Vagina (tissue), 2 donors: ENCODE results near the gene SPAG6. TPM values are rescaled to one million over a fixed set of nuclear protein-coding genes. Genes with fewer than 3 reads are reported as not detected.
A peak's percentile ranks its signal among the peaks of the same experiment; 100 is the strongest.

Source experiments
- DNase-seq, 2 donors: peaks; one replicate each; pipeline ENCODE4 v3.0.0-alpha.2; 2017; ENCODE audit errors: extremely low spot score in 2 of 2
- H3K27ac ChIP-seq: fragments of 200-600 bp; sonication (generic); one replicate; pipeline ENCODE4 v1.5.1; 2019
- H3K27me3 ChIP-seq: fragments of 200-600 bp; sonication (generic); one replicate; pipeline ENCODE4 v1.5.1; 2019
- H3K36me3 ChIP-seq, 2 donors: fragments of 200-600 bp; sonication (generic); one replicate each; pipeline ENCODE4 v1.5.1; 2017 to 2019
- H3K4me1 ChIP-seq: fragments of 200-600 bp; sonication (generic); one replicate; pipeline ENCODE4 v1.5.1; 2019
- H3K4me3 ChIP-seq, 2 donors: fragments of 200-600 bp; sonication (generic); 1 replicate in 1 of 2; 2 replicates in 1 of 2; pipeline ENCODE4 v1.5.1; 2016 to 2019
- H3K9me3 ChIP-seq: fragments of 200-600 bp; sonication (generic); one replicate; pipeline ENCODE4 v1.5.1; 2019
- CTCF ChIP-seq, 3 experiments: fragments of 450-650 bp in 2 of 3; fragments of 200-600 bp in 1 of 3; sonication (generic) in 1 of 3; IDR thresholded peaks; one replicate each; pipeline ENCODE4 v1.5.1; 2017 to 2019; ENCODE audit warnings: antibody characterized with exemption in 3 of 3, mild to moderate bottlenecking in 2 of 3, moderate library complexity in 2 of 3
- POLR2A ChIP-seq, 2 donors: fragments of 450-650 bp; IDR thresholded peaks; one replicate each; pipeline ENCODE4 v1.6.1; 2017; ENCODE audit warnings: antibody characterized with exemption in 2 of 2, mild to moderate bottlenecking in 2 of 2, moderate library complexity in 2 of 2
- POLR2AphosphoS5 ChIP-seq, 2 donors: sonication (generic); formaldehyde crosslinking; IDR thresholded peaks; one replicate each; pipeline ENCODE4 v1.9.0; 2017; ENCODE audit warnings: antibody characterized with exemption in 2 of 2, mild to moderate bottlenecking in 2 of 2, low read depth in 1 of 2; ENCODE audit not compliant: insufficient read depth in 1 of 2
- intact Hi-C: fragments of 100-400 bp; cut with DNase I; formaldehyde crosslinking; loops from one replicate; pipeline ENCODE4 v1.15.1; 2023
- total RNA-seq: library from RNA; depleted of rRNA; stranded (reverse); fragments of >200 nt; gene quantifications from one replicate; pipeline ENCODE4 v1.2.3, GENCODE V29; 2016

Gene SPAG6
- total RNA-seq, 1 donor from 2014 or later = not detected

GRCh38 chr10:22333167-22333974 is 11.9 kb upstream of the SPAG6 start:
- Histone ChIP-seq H3K27ac (no peak overlapping the region), H3K36me3 (peaks cover 0 to 17% of the 10 kb centered on the region in 2 donors), H3K27me3 (peaks cover 36% of the 10 kb centered on the region), H3K4me3 (no peak overlapping the region), H3K4me1 (peaks cover 30% of the 10 kb centered on the region), H3K9me3 (no peaks in the 10 kb centered on the region)
- DNase-seq = no peak
- TF ChIP-seq CTCF (IDR thresholded peaks at IDR 0.05) = no peak
- intact Hi-C loops = no loop called here

- intact Hi-C loops = no loop called here
- no peak for TF ChIP-seq POLR2AphosphoS5 (IDR thresholded peaks at IDR 0.05; ENCODE audit: insufficient read depth in 1 of 2, low read depth in 1 of 2)
- TF ChIP-seq CTCF (IDR thresholded peaks at IDR 0.05) = no peak
- no peak for TF ChIP-seq POLR2A (IDR thresholded peaks at IDR 0.05)
- Histone ChIP-seq H3K9me3 (no peaks in the 10 kb centered on the region), H3K27ac (no peak overlapping the region), H3K27me3 (peaks cover 40% of the 10 kb centered on the region), H3K36me3 (peaks cover 0 to 11% of the 10 kb centered on the region in 2 donors), H3K4me3 (no peak overlapping the region), H3K4me1 (peaks cover 30% of the 10 kb centered on the region)
- DNase-seq = no peak
Measured at GRCh38 chr10:22333975-22334282, 11.4 kb upstream of the SPAG6 start.

GRCh38 chr10:22334414-22335172 is 10.7 kb upstream of the SPAG6 start:
- no peaks in the 10 kb centered on the region for H3K9me3 ChIP-seq
- DNase-seq = no peak
- H3K4me1 ChIP-seq = peaks cover 30% of the 10 kb centered on the region
- H3K4me3 ChIP-seq = peak overlapping the region; percentile 46 to 49
- TF ChIP-seq POLR2A (IDR thresholded peaks at IDR 0.05) (no peak), CTCF (IDR thresholded peaks at IDR 0.05) (no peak), POLR2AphosphoS5 (IDR thresholded peaks at IDR 0.05; ENCODE audit: insufficient read depth in 1 of 2, low read depth in 1 of 2) (no peak)
- intact Hi-C loops = no loop called here
- peaks cover 40% of the 10 kb centered on the region for H3K27me3 ChIP-seq
- H3K27ac ChIP-seq = no peak overlapping the region
- H3K36me3 ChIP-seq = peaks cover 0 to 4% of the 10 kb centered on the region in 2 donors

GRCh38 chr10:22335173-22335933 is 9.9 kb upstream of the SPAG6 start:
- intact Hi-C loops = no loop called here
- no peak for DNase-seq
- Histone ChIP-seq H3K27me3 (peaks cover 40% of the 10 kb centered on the region), H3K9me3 (no peaks in the 10 kb centered on the region), H3K4me3 (peak overlapping the region; percentile 46 to 49), H3K27ac (no peak overlapping the region), H3K4me1 (peaks cover 30% of the 10 kb centered on the region), H3K36me3 (no peaks in the 10 kb centered on the region)
- no peak for TF ChIP-seq POLR2AphosphoS5 (IDR thresholded peaks at IDR 0.05; ENCODE audit: insufficient read depth in 1 of 2, low read depth in 1 of 2)
- no peak for TF ChIP-seq POLR2A (IDR thresholded peaks at IDR 0.05)
- TF ChIP-seq CTCF (IDR thresholded peaks at IDR 0.05) = peak in 1 of 3 experiments; percentile 27
